GM21526 (cell line): ENCODE results near the gene FRMD7.

Source experiments
- ATAC-seq: cut with Tn5 transposase; IDR thresholded peaks from one replicate; pipeline ENCODE4 v1.9.1; 2021; ENCODE audit warnings: moderate library complexity; ENCODE audit not compliant: unreplicated experiment, low FRiP score

Gene FRMD7

GRCh38 chrX:132040066-132040465 lies 87.8 kb downstream of the FRMD7 start:
- ATAC-seq, result no peak

GRCh38 chrX:132037479-132037993 lies 90.3 kb downstream of the FRMD7 start:
- ATAC-seq, result no peak

GRCh38 chrX:132034648-132035047 lies 93.2 kb downstream of the FRMD7 start:
- ATAC-seq, result no peak

- no peak for ATAC-seq
Observed at GRCh38 chrX:132033166-132033565, 94.7 kb downstream of the FRMD7 start.

- no peak for ATAC-seq
Observed at GRCh38 chrX:132031867-132032266, 96.0 kb downstream of the FRMD7 start.

- ATAC-seq, result no peak
Observed at GRCh38 chrX:132030264-132030663, 97.6 kb downstream of the FRMD7 start.
